A549 treated with DMSO at 1 μM for 4 hours (cell line): Measurements from ENCODE around the gene ZNF670. TPM values are rescaled to one million over a fixed set of nuclear protein-coding genes. Genes with fewer than 3 reads are reported as not detected.

Experiments
- total RNA-seq: library from RNA; stranded (reverse); fragments of 200-300 nt; extraction: Qiagen RNA extraction; gene quantifications from 5 replicates; pipeline ENCODE4 v1.2.3, GENCODE V29; 2022; ENCODE audit warnings: low read depth

The ZNF670 gene
- total RNA-seq = 3.5 to 5.4 TPM (median 3.8 TPM) in 5 replicates

GRCh38 chr1:247078258-247079140, at the start of gene ZNF670:
Gene ZNF670, minus strand, starts transcription at chr1:247078811. Its CDS starts 215 bp downstream, at chr1:247078596.

GRCh38 chr1:247103859-247104591, 25.4 kb upstream of the ZNF670 start, which contains the start of gene ZNF669:
Gene ZNF669, minus strand, starts transcription at chr1:247104356. Its CDS starts 157 bp downstream, at chr1:247104199.

Other genes starting within 250 kb of the ZNF670 start
- 27.0 to 35.5 TPM (median 34.7 TPM) in 5 replicates for gene AHCTF1, start 146.9 kb downstream of the ZNF670 start, total RNA-seq
- 2.3 to 3.6 TPM (median 2.5 TPM) in 5 replicates for gene ZNF695, start 70.8 kb downstream of the ZNF670 start, total RNA-seq
- gene ZNF669, start 25.5 kb upstream of the ZNF670 start, total RNA-seq = 3.4 to 4.5 TPM (median 4.2 TPM) in 5 replicates
- gene ZNF124, start 93.2 kb upstream of the ZNF670 start, total RNA-seq = 4.2 to 5.9 TPM (median 5.3 TPM) in 5 replicates
- gene VN1R5, start 177.3 kb upstream of the ZNF670 start, total RNA-seq = not detected in 5 replicates